GM18907 (cell line): ENCODE data around the gene RASGEF1C.
"Not testable (repeated sequence)": the region's sequence is repeated elsewhere in the genome, so short reads cannot be mapped to it uniquely, and the experiment has no call there.

ENCODE experiments used
- ATAC-seq: cut with Tn5 transposase; IDR thresholded peaks from one replicate; pipeline ENCODE4 v1.9.1; 2021; ENCODE audit warnings: mild to moderate bottlenecking, moderate library complexity; ENCODE audit not compliant: unreplicated experiment

The RASGEF1C gene

GRCh38 chr5:180104168-180104530 is 104.9 kb downstream of the RASGEF1C start:
- ATAC-seq = no peak

- ATAC-seq = no peak
Observed at GRCh38 chr5:180103487-180104167, 105.4 kb downstream of the RASGEF1C start.

GRCh38 chr5:180102636-180103035 is 106.4 kb downstream of the RASGEF1C start:
- no peak for ATAC-seq

- no peak for ATAC-seq
Observed at GRCh38 chr5:180101451-180102105, 107.4 kb downstream of the RASGEF1C start.

GRCh38 chr5:180100621-180101450 is 108.2 kb downstream of the RASGEF1C start:
- no peak for ATAC-seq

- no peak for ATAC-seq
Observed at GRCh38 chr5:180099733-180100611, 109.0 kb downstream of the RASGEF1C start.

- ATAC-seq = no peak
Observed at GRCh38 chr5:180098991-180099732, 109.8 kb downstream of the RASGEF1C start.

GRCh38 chr5:180098526-180098925 is 110.5 kb downstream of the RASGEF1C start:
- ATAC-seq = no peak

- ATAC-seq = no peak
Observed at GRCh38 chr5:180097926-180098325, 111.1 kb downstream of the RASGEF1C start.

GRCh38 chr5:180097163-180097894 is 111.7 kb downstream of the RASGEF1C start:
- no peak for ATAC-seq

GRCh38 chr5:180096616-180097015 is 112.4 kb downstream of the RASGEF1C start:
- no peak for ATAC-seq

GRCh38 chr5:180095545-180095944 is 113.5 kb downstream of the RASGEF1C start:
- no peak for ATAC-seq

- no peak for ATAC-seq
Observed at GRCh38 chr5:180093651-180094382, 115.2 kb downstream of the RASGEF1C start.

- no peak for ATAC-seq
Observed at GRCh38 chr5:180093241-180093640, 115.8 kb downstream of the RASGEF1C start.

- no peak for ATAC-seq
Observed at GRCh38 chr5:180090769-180091546, 118.1 kb downstream of the RASGEF1C start.

GRCh38 chr5:180090098-180090768 is 118.8 kb downstream of the RASGEF1C start:
- no peak for ATAC-seq

- not testable (repeated sequence) for ATAC-seq
Observed at GRCh38 chr5:180089628-180090027, 119.4 kb downstream of the RASGEF1C start.
